Body of pancreas (tissue), 4 donors: ENCODE data around the gene CALHM2. TPM values are rescaled to one million over a fixed set of nuclear protein-coding genes. Genes with fewer than 3 reads are reported as not detected.

Experiments used
- ATAC-seq: fragments of 150-250 bp; one replicate; pipeline ENCODE4 v1.9.1; 2016
- DNase-seq, 4 donors: peaks; one replicate each; pipeline ENCODE4 v3.0.0-alpha.2; 2019
- H3K27ac ChIP-seq, 4 donors: fragments of 200-600 bp; sonication (generic); 1 replicate in 3 of 4; 2 replicates in 1 of 4; pipeline versions ENCODE4 v1.5.1 to v1.6.1; 2016 to 2019; ENCODE audit warnings: mild to moderate bottlenecking in 1 of 4, mixed read lengths in 1 of 4, moderate library complexity in 1 of 4
- H3K27me3 ChIP-seq, 2 donors: fragments of 200-600 bp; sonication (generic); one replicate each; pipeline ENCODE4 v1.6.0; 2016; ENCODE audit warnings: mild to moderate bottlenecking in 1 of 2
- H3K36me3 ChIP-seq, 2 donors: fragments of 200-600 bp; sonication (generic); replicated peaks in 1 of 2; 2 replicates each; pipeline ENCODE4 v1.5.1; 2016; ENCODE audit warnings: low read depth in 2 of 2; ENCODE audit not compliant: insufficient read depth in 1 of 2
- H3K4me1 ChIP-seq: fragments of 200-600 bp; sonication (generic); one replicate; pipeline ENCODE4 v1.6.0; 2016
- H3K4me3 ChIP-seq, 2 donors: fragments of 200-600 bp; sonication (generic); 1 replicate in 1 of 2; 2 replicates in 1 of 2; pipeline ENCODE4 v1.5.1; 2016 to 2019
- H3K9me3 ChIP-seq, 3 donors: fragments of 200-600 bp; sonication (generic); 1 replicate in 2 of 3; 2 replicates in 1 of 3; pipeline ENCODE4 v1.5.1; 2016
- CTCF ChIP-seq, 7 experiments: fragments of 450-650 bp in 4 of 7; fragments of 200-600 bp in 3 of 7; sonication (generic) in 3 of 7; IDR thresholded peaks; one replicate each; pipeline ENCODE4 v1.5.1; 2016 to 2019; ENCODE audit warnings: antibody characterized with exemption in 7 of 7
- POLR2A ChIP-seq, 3 donors: fragments of 450-650 bp; IDR thresholded peaks; one replicate each; pipeline ENCODE4 v1.6.1; 2016; ENCODE audit warnings: antibody characterized with exemption in 3 of 3, mild to moderate bottlenecking in 2 of 3
- WGBS, 2 donors: methylation state at CpG; one replicate each; pipeline ENCODE4 v1.1.5; 2017; 5-methylcytosine and 5-hydroxymethylcytosine counted together
- intact Hi-C: fragments of 100-400 bp; cut with DNase I; formaldehyde crosslinking; loops from one replicate; pipeline ENCODE4 v1.15.1; 2023
- total RNA-seq, 2 donors: library from RNA; depleted of rRNA; stranded (reverse); fragments of >200 nt; gene quantifications; one replicate each; pipeline ENCODE4 v1.1.0, GENCODE V29; 2016

Gene CALHM2
- total RNA-seq, 2 donors from 2014 or later = 11.4 to 17.8 TPM

- Histone ChIP-seq H3K4me3 (no peak overlapping the region), H3K9me3 (no peaks in the 10 kb centered on the region), H3K27me3 (no peaks in the 10 kb centered on the region), H3K27ac (peak overlapping the region in 1 of 4 donors; percentile 34), H3K36me3 (no peaks in the 10 kb centered on the region), H3K4me1 (no peaks in the 10 kb centered on the region)
- 74 to 89% methylated on average over 2 of the region's 2 CpGs for WGBS, 2 donors
- DNase-seq (no peak), ATAC-seq (no peak)
- intact Hi-C loops = no loop called here
- TF ChIP-seq CTCF (IDR thresholded peaks at IDR 0.05) = no peak
Measured at GRCh38 chr10:103472005-103472404, 19.8 kb upstream of the CALHM2 start.

GRCh38 chr10:103470761-103471653 is 18.8 kb upstream of the CALHM2 start:
- Histone ChIP-seq H3K4me3 (no peak overlapping the region), H3K36me3 (no peaks in the 10 kb centered on the region), H3K4me1 (no peaks in the 10 kb centered on the region), H3K27ac (peak overlapping the region in 1 of 4 donors; percentile 35), H3K9me3 (no peaks in the 10 kb centered on the region), H3K27me3 (no peaks in the 10 kb centered on the region)
- intact Hi-C loops = no loop called here
- WGBS, 2 donors = 57 to 62% methylated on average over 14 of the region's 14 CpGs
- DNase-seq (peak in 2 of 4 donors; percentile 34 to 61), ATAC-seq (peak; percentile 50)
- TF ChIP-seq POLR2A (IDR thresholded peaks at IDR 0.05) = peak in 1 of 3 donors; percentile 4
- TF ChIP-seq CTCF (IDR thresholded peaks at IDR 0.05) = no peak

- 63 to 69% methylated on average over 5 of the region's 5 CpGs for WGBS, 2 donors
- no peak for DNase-seq
Measured at GRCh38 chr10:103469201-103469600, 17.0 kb upstream of the CALHM2 start.

GRCh38 chr10:103467406-103467805 is 15.2 kb upstream of the CALHM2 start:
- WGBS, 2 donors = 91% methylated on average over 7 of the region's 7 CpGs

More at GRCh38 chr10:103469201-103469600, 17.0 kb upstream of the CALHM2 start:
- H3K36me3 ChIP-seq = no peaks in the 10 kb centered on the region
- H3K4me3 ChIP-seq = no peak overlapping the region
- no peak for ATAC-seq
- H3K4me1 ChIP-seq = no peaks in the 10 kb centered on the region
- intact Hi-C loops = no loop called here
- H3K9me3 ChIP-seq = no peaks in the 10 kb centered on the region
- TF ChIP-seq POLR2A (IDR thresholded peaks at IDR 0.05) (no peak), CTCF (IDR thresholded peaks at IDR 0.05) (no peak)
- H3K27me3 ChIP-seq = no peaks in the 10 kb centered on the region
- H3K27ac ChIP-seq = no peak overlapping the region

More at GRCh38 chr10:103467406-103467805, 15.2 kb upstream of the CALHM2 start:
- Histone ChIP-seq H3K27me3 (no peaks in the 10 kb centered on the region), H3K9me3 (no peaks in the 10 kb centered on the region), H3K27ac (no peak overlapping the region), H3K4me3 (no peak overlapping the region), H3K4me1 (no peaks in the 10 kb centered on the region), H3K36me3 (no peaks in the 10 kb centered on the region)
- TF ChIP-seq CTCF (IDR thresholded peaks at IDR 0.05) = no peak
- TF ChIP-seq POLR2A (IDR thresholded peaks at IDR 0.05) = no peak
- DNase-seq = no peak
- intact Hi-C loops = no loop called here
- no peak for ATAC-seq
